ENCODE measurements around the gene SLC19A1.

DNA sequence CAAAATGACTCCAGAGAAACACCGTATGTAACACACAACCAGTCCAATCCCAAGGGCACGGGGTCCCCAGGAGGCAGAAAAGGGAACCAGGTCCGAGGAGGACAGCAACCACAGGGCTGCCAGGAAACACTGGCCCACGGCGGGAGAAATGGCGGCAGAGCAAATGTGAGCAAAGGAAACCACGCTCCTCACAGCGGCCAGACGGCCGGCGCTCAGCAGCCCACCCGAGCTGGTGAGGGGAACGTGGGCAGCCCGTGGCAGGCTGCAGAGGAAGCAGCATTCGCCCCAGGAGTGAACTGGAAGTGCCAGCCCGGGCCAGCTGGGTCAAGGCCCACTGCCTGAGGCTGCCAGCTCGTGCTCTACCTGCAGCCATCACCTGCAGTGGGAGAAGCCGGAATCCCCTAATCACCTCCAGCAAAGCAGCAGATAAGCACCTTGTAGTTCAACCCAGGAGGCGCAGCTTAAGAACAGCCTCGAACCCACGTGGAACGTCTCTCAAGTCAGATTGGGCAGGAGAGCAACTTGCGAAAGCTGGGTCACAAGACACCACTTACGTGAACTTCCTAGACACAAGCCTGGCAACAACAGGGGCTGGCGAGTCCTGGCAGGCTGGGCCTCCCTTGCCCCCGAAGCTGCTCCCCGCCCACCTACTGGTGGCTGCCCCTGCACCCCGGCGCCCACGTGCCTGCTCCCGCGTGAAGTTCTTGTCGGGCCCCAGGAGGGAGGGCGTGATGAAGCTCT lies 6.7 kb downstream of the SLC19A1 start:
- TF ChIP-seq TAF1 (IDR thresholded peaks at IDR 0.05; ENCODE audit: borderline replicate concordance, low read depth, low read length) = no peak
- TF ChIP-seq POLR2A (IDR thresholded peaks at IDR 0.05; ENCODE audit: low read depth, low read length) = no peak
